Large intestine (tissue), 3 donors: Measurements from ENCODE around the gene TBC1D22A. TPM values are rescaled to one million over a fixed set of nuclear protein-coding genes. Genes with fewer than 3 reads are reported as not detected.

Experiments
- DNase-seq, 2 donors: peaks; one replicate each; pipeline versions ENCODE4 v3.0.0 to v3.0.0-alpha.2; 2013
- H3K27ac ChIP-seq: one replicate; pipeline ENCODE4 v1.5.1; 2013; ENCODE audit warnings: low read length
- H3K27me3 ChIP-seq: 2 replicates; pipeline ENCODE4 v1.6.1; 2013; ENCODE audit warnings: low read length; ENCODE audit not compliant: control insufficient read depth, insufficient read depth
- H3K36me3 ChIP-seq: 2 replicates; pipeline ENCODE4 v1.6.1; 2013; ENCODE audit warnings: low read length; ENCODE audit not compliant: control insufficient read depth, insufficient read depth
- H3K4me1 ChIP-seq: one replicate; pipeline ENCODE4 v1.6.1; 2013; ENCODE audit warnings: low read length; ENCODE audit not compliant: control insufficient read depth, insufficient read depth
- H3K4me3 ChIP-seq: one replicate; pipeline ENCODE4 v1.5.1; 2013; ENCODE audit warnings: low read length
- H3K9me3 ChIP-seq: one replicate; pipeline ENCODE4 v1.6.1; 2013; ENCODE audit warnings: mild to moderate bottlenecking, low read depth, low read length, moderate library complexity; ENCODE audit not compliant: control insufficient read depth
- WGBS: methylation state at CpG from one replicate; pipeline ENCODE4 v1.1.5; 2013; ENCODE audit warnings: low lambda C conversion rate; ENCODE audit not compliant: insufficient coverage; 5-methylcytosine and 5-hydroxymethylcytosine counted together
- polyA plus RNA-seq: library from polyadenylated mRNA; unstranded; fragments of 120-200 nt; gene quantifications from one replicate; pipeline ENCODE4 v1.2.1, GENCODE V29; 2013

The TBC1D22A gene
- polyA plus RNA-seq, 1 donor = 21.5 TPM

GRCh38 chr22:46933040-46933930 lies 170.8 kb downstream of the TBC1D22A start:
- no peak for DNase-seq
- H3K27ac ChIP-seq = peak overlapping the region; percentile 99
- WGBS = no CpG with 5 or more reads among the region's 11 CpGs

GRCh38 chr22:46934172-46934745 lies 171.8 kb downstream of the TBC1D22A start:
- peak overlapping the region; percentile 99 for H3K27ac ChIP-seq
- H3K4me1 ChIP-seq = peaks cover 26% of the 10 kb centered on the region
- H3K27me3 ChIP-seq = no peaks in the 10 kb centered on the region
- no CpG with 5 or more reads among the region's 14 CpGs for WGBS
- peaks cover 2% of the 10 kb centered on the region for H3K36me3 ChIP-seq
- H3K9me3 ChIP-seq = no peaks in the 10 kb centered on the region
- DNase-seq = peak in 1 of 2 donors; percentile 26
- H3K4me3 ChIP-seq = no peak overlapping the region

More at GRCh38 chr22:46933040-46933930, 170.8 kb downstream of the TBC1D22A start:
- H3K27me3 ChIP-seq = no peaks in the 10 kb centered on the region
- H3K36me3 ChIP-seq = peaks cover 2% of the 10 kb centered on the region
- no peaks in the 10 kb centered on the region for H3K9me3 ChIP-seq
- H3K4me3 ChIP-seq = no peak overlapping the region
- peaks cover 26% of the 10 kb centered on the region for H3K4me1 ChIP-seq

- no peaks in the 10 kb centered on the region for H3K27me3 ChIP-seq
- H3K4me1 ChIP-seq = peaks cover 26% of the 10 kb centered on the region
- H3K36me3 ChIP-seq = peaks cover 2% of the 10 kb centered on the region
- H3K4me3 ChIP-seq = no peak overlapping the region
- peak overlapping the region; percentile 99 for H3K27ac ChIP-seq
- no CpG with 5 or more reads among the region's 14 CpGs for WGBS
- no peaks in the 10 kb centered on the region for H3K9me3 ChIP-seq
- DNase-seq = peak; percentile 91 to 95
Measured at GRCh38 chr22:46934746-46935491, 172.5 kb downstream of the TBC1D22A start.

- no CpG with 5 or more reads among the region's 24 CpGs for WGBS
- DNase-seq = peak; percentile 97 to 99
- no peak overlapping the region for H3K4me3 ChIP-seq
- H3K9me3 ChIP-seq = no peaks in the 10 kb centered on the region
- peak overlapping the region; percentile 99 for H3K27ac ChIP-seq
- H3K4me1 ChIP-seq = peaks cover 26% of the 10 kb centered on the region
- H3K36me3 ChIP-seq = peaks cover 2% of the 10 kb centered on the region
- H3K27me3 ChIP-seq = no peaks in the 10 kb centered on the region
Measured at GRCh38 chr22:46935506-46936377, 173.3 kb downstream of the TBC1D22A start.

- no CpG with 5 or more reads among the region's 12 CpGs for WGBS
- H3K27ac ChIP-seq = peak overlapping the region; percentile 99
- no peak overlapping the region for H3K4me3 ChIP-seq
- DNase-seq = no peak
- H3K9me3 ChIP-seq = no peaks in the 10 kb centered on the region
- peaks cover 2% of the 10 kb centered on the region for H3K36me3 ChIP-seq
- no peaks in the 10 kb centered on the region for H3K27me3 ChIP-seq
- peaks cover 26% of the 10 kb centered on the region for H3K4me1 ChIP-seq
Measured at GRCh38 chr22:46936378-46936903, 174.0 kb downstream of the TBC1D22A start.

GRCh38 chr22:46937185-46937584 lies 174.7 kb downstream of the TBC1D22A start:
- H3K4me3 ChIP-seq = no peak overlapping the region
- 89% methylated on average over 2 of the region's 8 CpGs for WGBS
- no peak for DNase-seq
- H3K9me3 ChIP-seq = no peaks in the 10 kb centered on the region
- peak overlapping the region; percentile 99 for H3K27ac ChIP-seq
- H3K36me3 ChIP-seq = no peaks in the 10 kb centered on the region
- H3K27me3 ChIP-seq = no peaks in the 10 kb centered on the region
- peaks cover 26% of the 10 kb centered on the region for H3K4me1 ChIP-seq

GRCh38 chr22:46937939-46938338 lies 175.5 kb downstream of the TBC1D22A start:
- WGBS = no CpG with 5 or more reads among the region's 7 CpGs
- H3K27me3 ChIP-seq = no peaks in the 10 kb centered on the region
- no peaks in the 10 kb centered on the region for H3K9me3 ChIP-seq
- peaks cover 26% of the 10 kb centered on the region for H3K4me1 ChIP-seq
- peaks cover 3% of the 10 kb centered on the region for H3K36me3 ChIP-seq
- H3K4me3 ChIP-seq = no peak overlapping the region
- peak overlapping the region; percentile 8 for H3K27ac ChIP-seq
- DNase-seq = peak in 1 of 2 donors; percentile 46

GRCh38 chr22:46941968-46942798 lies 179.7 kb downstream of the TBC1D22A start:
- Histone ChIP-seq H3K4me1 (peaks cover 5% of the 10 kb centered on the region), H3K27me3 (no peaks in the 10 kb centered on the region)
- no peak for DNase-seq

More at GRCh38 chr22:46941968-46942798, 179.7 kb downstream of the TBC1D22A start:
- Histone ChIP-seq H3K9me3 (no peaks in the 10 kb centered on the region), H3K36me3 (peaks cover 9% of the 10 kb centered on the region), H3K27ac (no peak overlapping the region), H3K4me3 (no peak overlapping the region)
- WGBS = 87% methylated on average over 3 of the region's 21 CpGs
